K562 (cell line): ENCODE data around the gene THEMIS. TPM values are rescaled to one million over a fixed set of nuclear protein-coding genes. Genes with fewer than 3 reads are reported as not detected.

ENCODE experiments used
- ATAC-seq: fragments of 200-7000 bp; cut with Tn5 transposase; 3 replicates; pipeline ENCODE4 v1.9.1; 2020; ENCODE audit warnings: moderate library complexity
- BruUV-seq: library from RNA; stranded (reverse); fragments of 400-500 nt; replicated peaks from 2 replicates; lab custom pipeline; 2021; lab: Mats Ljungman, UMichigan
- CTCF ChIA-PET: fragments of 300-600 bp; formaldehyde crosslinking; extraction: SDS; loops from one replicate; lab custom pipeline; 2021; ENCODE audit warnings: low intra/inter-chr PET ratio; lab: Yijun Ruan, JAX
- POLR2A ChIA-PET: fragments of 300-600, 350-650 bp; sonication (Branson Sonifier 250); formaldehyde crosslinking; extraction: SDS; loops from one replicate; lab custom pipeline; 2021; ENCODE audit warnings: antibody characterized with exemption, inconsistent platforms; lab: Yijun Ruan, JAX
- DNase-seq, 4 experiments: peaks; one replicate each; pipeline versions ENCODE4 v3.0.0 to v3.0.0-alpha.2; 2011 to 2018; ENCODE audit warnings: low spot score in 3 of 4, mixed read lengths in 3 of 4; ENCODE audit errors: extremely low read depth in 1 of 4
- FAIRE-seq: peaks from 2 replicates; lab custom pipeline; 2011; peaks lifted over from hg19 to GRCh38; lab: Jason Lieb, UNC
- H2AFZ ChIP-seq: 2 replicates; pipeline ENCODE4 v1.6.0; 2011; ENCODE audit warnings: low read depth, low read length, control low read depth, inconsistent platforms
- H3K27ac ChIP-seq: fragments of 200-600 bp; 3 replicates; pipeline ENCODE4 v1.8.0; 2011; ENCODE audit warnings: low read depth, mild to moderate bottlenecking, control low read depth, inconsistent platforms, low read length, moderate library complexity, mixed read lengths; ENCODE audit errors: extremely low read depth
- H3K27me3 ChIP-seq, 2 experiments: fragments of 300-600 bp in 1 of 2; 2 replicates in 1 of 2; 3 replicates in 1 of 2; pipeline versions ENCODE4 v1.6.0 to v1.8.0; 2011; ENCODE audit warnings: inconsistent platforms in 2 of 2, low read length in 2 of 2, mild to moderate bottlenecking in 1 of 2, mixed read lengths in 1 of 2, moderate library complexity in 1 of 2; ENCODE audit not compliant: control insufficient read depth in 2 of 2, insufficient read depth in 2 of 2
- H3K36me3 ChIP-seq: fragments of 300-600 bp; 3 replicates; pipeline ENCODE4 v1.8.0; 2011; ENCODE audit warnings: mild to moderate bottlenecking, low read length, inconsistent platforms; ENCODE audit not compliant: control insufficient read depth, insufficient read depth
- H3K4me1 ChIP-seq, 2 experiments: fragments of 200-600 bp in 1 of 2; replicated peaks in 1 of 2; 2 replicates in 1 of 2; 3 replicates in 1 of 2; pipeline versions ENCODE4 v1.5.1 to v1.8.0; 2011; ENCODE audit warnings: inconsistent platforms in 2 of 2, low read length in 2 of 2, mild to moderate bottlenecking in 1 of 2, mixed read lengths in 1 of 2, moderate library complexity in 1 of 2; ENCODE audit not compliant: control insufficient read depth in 2 of 2, insufficient read depth in 2 of 2
- H3K4me2 ChIP-seq: 2 replicates; pipeline ENCODE4 v1.6.1; 2011; ENCODE audit warnings: low read length, control low read depth, inconsistent platforms, mixed read lengths; ENCODE audit not compliant: insufficient read depth
- H3K4me3 ChIP-seq: fragments of 200-600 bp; sonication (generic), shearing (Covaris generic); 2 replicates; pipeline ENCODE4 v1.5.1; 2016; ENCODE audit warnings: control low read depth, inconsistent platforms
- H3K79me2 ChIP-seq: fragments of 200-600 bp; 3 replicates; pipeline ENCODE4 v1.8.0; 2011; ENCODE audit warnings: low read length, inconsistent platforms; ENCODE audit not compliant: control insufficient read depth, insufficient read depth
- H3K9ac ChIP-seq, 2 experiments: 2 replicates each; pipeline versions ENCODE4 v1.6.0 to v1.6.1; 2011; ENCODE audit warnings: low read depth in 2 of 2, low read length in 2 of 2, control low read depth in 1 of 2, inconsistent platforms in 1 of 2, mild to moderate bottlenecking in 1 of 2, mixed read lengths in 1 of 2; ENCODE audit not compliant: insufficient read depth in 1 of 2
- H3K9me1 ChIP-seq: one replicate; pipeline ENCODE4 v1.6.0; 2011; ENCODE audit warnings: inconsistent platforms, mild to moderate bottlenecking, low read length, moderate library complexity; ENCODE audit not compliant: control insufficient read depth, insufficient read depth
- H3K9me3 ChIP-seq: replicated peaks from 2 replicates; pipeline ENCODE4 v1.5.1; 2011; ENCODE audit warnings: low read depth, low read length, inconsistent platforms; ENCODE audit not compliant: control insufficient read depth, insufficient read depth
- H4K20me1 ChIP-seq: replicated peaks from 2 replicates; pipeline ENCODE4 v1.6.1; 2011; ENCODE audit warnings: low read length, inconsistent platforms, mixed read lengths; ENCODE audit not compliant: control insufficient read depth, insufficient read depth
- ADNP ChIP-seq: fragments of 200-800 bp; sonication (Bioruptor generic); IDR thresholded peaks from 2 replicates; pipeline ENCODE4 v1.6.1; 2016; ENCODE audit warnings: missing genetic modification characterization, missing compliant biosample characterization
- DMBX1 ChIP-seq: fragments of 250-450 bp; sonication (Bioruptor Pico); IDR thresholded peaks from 2 replicates; pipeline ENCODE4 v1.8.0; 2022; ENCODE audit warnings: inconsistent platforms, mild to moderate bottlenecking, moderate library complexity, borderline replicate concordance
- ETV6 ChIP-seq, 3 experiments: fragments of 150-350 bp in 1 of 3; sonication (generic) in 1 of 3; formaldehyde crosslinking in 1 of 3; IDR thresholded peaks; 2 replicates each; pipeline versions ENCODE4 v1.6.1 to v1.8.0; 2014 to 2022; ENCODE audit warnings: borderline replicate concordance in 2 of 3, low read depth in 2 of 3, antibody characterized with exemption in 1 of 3, low read length in 1 of 3, mild to moderate bottlenecking in 1 of 3, missing genetic modification reagents in 1 of 3
- HLTF ChIP-seq: fragments of 450-650 bp; IDR thresholded peaks from 2 replicates; pipeline ENCODE4 v1.6.1; 2016
- KAT7 ChIP-seq: sonication (generic); formaldehyde crosslinking; IDR thresholded peaks from 2 replicates; pipeline ENCODE4 v1.8.0; 2022; ENCODE audit warnings: missing genetic modification reagents, mild to moderate bottlenecking, borderline replicate concordance
- SNIP1 ChIP-seq: fragments of 450-650 bp; IDR thresholded peaks from 2 replicates; pipeline ENCODE4 v1.7.1; 2017; ENCODE audit warnings: low read depth, mild to moderate bottlenecking
- THRAP3 ChIP-seq: fragments of 450-650 bp; IDR thresholded peaks from 2 replicates; pipeline ENCODE4 v1.6.1; 2016; ENCODE audit warnings: mild to moderate bottlenecking, inconsistent platforms, borderline replicate concordance
- VEZF1 ChIP-seq: fragments of 200-800 bp; sonication (Bioruptor generic); IDR thresholded peaks from 2 replicates; pipeline ENCODE4 v1.6.1; 2017; ENCODE audit warnings: missing genetic modification characterization, missing compliant biosample characterization
- WGBS: fragments of 100-300 bp; shearing (Covaris generic); methylation state at CpG from one replicate; pipeline ENCODE4 v1.1.6; 2016; ENCODE audit warnings: low coverage, mixed read lengths; ENCODE audit not compliant: insufficient coverage; ENCODE audit errors: missing lambda C conversion rate; 5-methylcytosine and 5-hydroxymethylcytosine counted together
- in situ Hi-C: fragments of 300-500 bp; cut with MboI; formaldehyde crosslinking; loops from 4 replicates; pipeline ENCODE4 v1.15.0; 2018; ENCODE audit warnings: inconsistent platforms, mixed read lengths
- intact Hi-C: fragments of 100-400 bp; cut with micrococcal nuclease; formaldehyde crosslinking; loops from 2 replicates; pipeline ENCODE4 v1.14.2; 2022
- polyA plus RNA-seq, 8 experiments: library from polyadenylated mRNA; depleted of rRNA in 4 of 8; stranded (reverse) in 5 of 8; unstranded in 3 of 8; fragments of >200 nt; fragmentation: Nextera tagmentation in 2 of 8; fragmentation: Illumina TruSeq in 1 of 8; extraction: Ambion mirVana in 2 of 8; extraction: Trizol in 1 of 8; gene quantifications; 2 replicates each; pipeline versions ENCODE4 v1.2.1 to v1.2.3, GENCODE V29; 2011 to 2014; ENCODE audit warnings: inconsistent platforms in 1 of 8, missing spikeins in 1 of 8
- total RNA-seq, 7 experiments: library from RNA; depleted of rRNA in 6 of 7; stranded (reverse); fragments of >200 nt in 6 of 7; fragmentation: Illumina TruSeq in 2 of 7; extraction: Trizol in 2 of 7; gene quantifications; 2 replicates each; pipeline versions ENCODE4 v1.2.1 to v1.2.3, GENCODE V29; 2011 to 2021; ENCODE audit warnings: low replicate concordance in 1 of 7
- TF ChIP-seq, protein P1 (sequence below): sonication (generic); IDR thresholded peaks from 2 replicates; pipeline ENCODE4 v1.6.1; 2016

THEMIS gene
- total and polyA plus RNA-seq, 9 of the 15 experiments (the other 6 are each of a cell fraction or from before 2014, with no cell fraction given): 0.09 TPM; not detected in 8

DNA sequence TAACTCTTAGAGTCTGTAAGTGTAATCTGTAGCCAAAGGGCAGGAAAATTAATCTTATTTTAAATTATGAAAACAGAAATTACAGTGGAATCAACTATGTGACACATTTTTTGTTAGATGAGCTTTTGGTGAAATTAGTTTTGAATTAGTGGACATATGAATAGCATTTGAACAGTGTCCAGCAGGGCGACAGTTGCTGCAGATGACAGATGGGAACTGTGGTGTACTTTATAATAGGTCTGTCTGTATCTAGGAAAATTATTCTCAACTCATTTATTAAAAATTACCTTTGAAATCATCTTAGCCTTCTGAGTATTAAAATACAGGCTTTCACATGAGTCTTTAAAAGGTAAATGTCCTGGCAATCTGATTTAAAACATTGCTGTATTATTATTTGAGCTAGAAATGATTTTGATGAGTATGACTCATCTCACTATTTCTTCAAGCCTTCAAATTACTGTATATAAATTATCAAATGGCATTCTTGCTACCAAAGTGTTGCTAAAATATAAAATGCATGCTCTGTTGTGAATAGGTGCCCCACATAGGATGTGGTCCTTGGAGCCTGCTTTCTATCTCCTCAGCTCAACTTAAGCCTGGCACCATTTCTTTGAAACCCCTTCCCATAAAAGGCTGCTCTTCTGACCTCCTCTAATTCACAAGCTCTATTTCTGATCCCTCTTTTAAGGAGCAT, 173.5 kb downstream of the THEMIS start:
- no TSS peak for BruUV-seq
- DNase-seq (no peak), FAIRE-seq (no peak), ATAC-seq (no peak)
- no peak overlapping the region for H3K9ac ChIP-seq
- H4K20me1 ChIP-seq: no peaks in the 10 kb centered on the region
- no peak overlapping the region for H3K4me3 ChIP-seq
- intact Hi-C loops (no loop called here), in situ Hi-C loops (no loop called here)
- ChIA-PET CTCF (no interaction called here), POLR2A (no interaction called here)
- no peak overlapping the region for H3K4me2 ChIP-seq
- TF ChIP-seq THRAP3: no peak
- TF ChIP-seq SNIP1: no peak
- TF ChIP-seq KAT7: no peak
- TF ChIP-seq, protein P1, sequence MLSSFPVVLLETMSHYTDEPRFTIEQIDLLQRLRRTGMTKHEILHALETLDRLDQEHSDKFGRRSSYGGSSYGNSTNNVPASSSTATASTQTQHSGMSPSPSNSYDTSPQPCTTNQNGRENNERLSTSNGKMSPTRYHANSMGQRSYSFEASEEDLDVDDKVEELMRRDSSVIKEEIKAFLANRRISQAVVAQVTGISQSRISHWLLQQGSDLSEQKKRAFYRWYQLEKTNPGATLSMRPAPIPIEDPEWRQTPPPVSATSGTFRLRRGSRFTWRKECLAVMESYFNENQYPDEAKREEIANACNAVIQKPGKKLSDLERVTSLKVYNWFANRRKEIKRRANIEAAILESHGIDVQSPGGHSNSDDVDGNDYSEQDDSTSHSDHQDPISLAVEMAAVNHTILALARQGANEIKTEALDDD: no peak
- TF ChIP-seq ETV6 (IDR thresholded peaks at IDR 0.05; ENCODE audit: borderline replicate concordance in 1 of 2, low read depth in 2 of 2, low read length in 1 of 2): no peak
- no peak for TF ChIP-seq ETV6 (CRISPR knock-in tag; IDR thresholded peaks at IDR 0.05; ENCODE audit: borderline replicate concordance)
- TF ChIP-seq HLTF: no peak
- no peak for TF ChIP-seq ADNP (tag)
- TF ChIP-seq VEZF1 (CRISPR knock-in tag): no peak
- no peak for TF ChIP-seq DMBX1 (CRISPR knock-in tag)
- no peaks in the 10 kb centered on the region for H3K79me2 ChIP-seq
- H3K27me3 ChIP-seq: no peaks in the 10 kb centered on the region
- H3K9me3 ChIP-seq: no peaks in the 10 kb centered on the region
- no peaks in the 10 kb centered on the region for H3K4me1 ChIP-seq
- WGBS: 7% methylated on average over 1 of the region's 1 CpG
- no peak overlapping the region for H3K27ac ChIP-seq
- H2AFZ ChIP-seq: no peak overlapping the region
- no peaks in the 10 kb centered on the region for H3K36me3 ChIP-seq
- no peaks in the 10 kb centered on the region for H3K9me1 ChIP-seq
